Measurements from ENCODE around the gene ARHGEF5. TPM values are rescaled to one million over a fixed set of nuclear protein-coding genes. Genes with fewer than 3 reads are reported as not detected.
A peak's percentile ranks its signal among the peaks of the same experiment; 100 is the strongest.
"Not testable (repeated sequence)": the region's sequence is repeated elsewhere in the genome, so short reads cannot be mapped to it uniquely, and the experiment has no call there.

Gene ARHGEF5
- total RNA-seq, 1 experiment from 2014 or later = 2.2 TPM

GRCh38 chr7:144384071-144384470 is 28.9 kb downstream of the ARHGEF5 start:
- peak; percentile 44 for DNase-seq (ENCODE audit: low spot score)

DNA sequence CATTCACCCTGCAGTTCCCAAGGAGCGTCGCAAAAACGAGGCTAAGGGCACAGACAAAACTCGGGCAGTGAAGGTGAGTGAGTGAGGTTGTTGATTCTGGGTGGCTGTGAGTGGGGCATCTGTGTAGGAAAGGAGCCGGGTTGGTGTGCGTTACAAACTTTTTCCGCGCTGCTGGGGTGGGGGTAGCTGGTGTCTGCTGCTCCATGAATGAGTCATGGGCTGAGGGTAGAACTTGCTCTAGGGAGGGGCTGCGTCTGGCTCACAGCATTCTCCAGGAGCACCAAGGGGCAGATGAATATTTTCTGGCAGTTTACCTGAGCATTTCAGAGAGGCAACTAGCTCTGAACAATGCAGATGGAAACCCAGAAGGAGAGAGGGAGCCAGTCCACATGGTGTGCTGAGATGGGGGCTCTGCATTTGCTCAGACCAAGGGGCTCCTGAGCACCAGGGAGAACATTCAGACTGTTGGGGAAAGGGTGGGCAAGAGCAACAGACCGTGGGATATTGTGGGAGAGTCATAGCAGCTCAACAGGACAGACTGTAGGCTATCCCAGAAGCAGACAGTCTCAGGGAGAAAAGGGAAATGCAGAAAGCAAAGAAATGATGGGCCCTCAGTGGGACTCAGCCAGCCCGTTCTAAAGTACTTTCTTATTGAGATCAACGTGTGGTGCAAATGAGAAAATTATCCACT is 29.5 kb downstream of the ARHGEF5 start:
- DNase-seq (ENCODE audit: low spot score) = peak; percentile 63

GRCh38 chr7:144386741-144387140 is 31.5 kb downstream of the ARHGEF5 start:
- no peak for DNase-seq (ENCODE audit: low spot score)

DNA sequence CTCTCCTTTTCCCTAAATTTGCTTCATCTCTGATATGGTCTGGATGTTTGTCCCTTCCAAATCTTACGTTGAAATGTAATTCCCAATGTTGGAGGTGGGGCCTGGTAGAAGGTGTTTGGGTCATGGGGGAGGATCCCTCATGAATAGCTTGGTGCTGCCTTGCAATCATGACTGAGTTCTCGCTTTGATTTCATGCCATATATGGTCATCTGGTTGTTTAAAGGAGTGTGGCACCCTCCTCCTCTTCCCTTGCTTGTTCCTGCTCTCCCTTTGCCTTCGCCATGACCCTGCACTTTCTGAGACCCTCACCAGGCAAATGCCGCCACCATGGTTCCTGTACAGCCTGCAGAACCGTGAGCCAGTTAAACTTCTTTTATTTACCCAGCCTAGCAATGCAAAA is 33.7 kb downstream of the ARHGEF5 start:
- DNase-seq (ENCODE audit: low spot score) = no peak

DNA sequence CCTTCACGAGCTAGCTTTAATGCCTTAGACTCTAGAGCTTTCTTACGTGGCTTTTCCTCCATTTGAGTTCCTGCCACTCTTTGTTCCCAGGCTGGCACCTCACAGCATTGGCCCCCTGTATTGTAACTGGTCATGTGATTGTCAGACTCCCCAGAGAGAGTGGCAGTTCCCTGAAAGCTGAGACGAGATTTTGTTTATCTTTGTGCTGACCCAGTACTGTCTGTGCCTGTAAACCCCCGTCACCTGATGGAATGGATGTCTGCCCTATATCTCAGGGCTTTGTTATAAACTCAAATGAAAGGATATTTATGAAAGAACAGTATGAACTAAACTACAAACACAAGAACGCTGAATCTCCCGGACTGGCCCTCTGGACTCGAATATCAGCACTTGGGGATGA is 35.3 kb downstream of the ARHGEF5 start:
- no peak for DNase-seq (ENCODE audit: low spot score)

GRCh38 chr7:144391014-144391413 is 35.8 kb downstream of the ARHGEF5 start:
- DNase-seq (ENCODE audit: low spot score) = no peak

DNA sequence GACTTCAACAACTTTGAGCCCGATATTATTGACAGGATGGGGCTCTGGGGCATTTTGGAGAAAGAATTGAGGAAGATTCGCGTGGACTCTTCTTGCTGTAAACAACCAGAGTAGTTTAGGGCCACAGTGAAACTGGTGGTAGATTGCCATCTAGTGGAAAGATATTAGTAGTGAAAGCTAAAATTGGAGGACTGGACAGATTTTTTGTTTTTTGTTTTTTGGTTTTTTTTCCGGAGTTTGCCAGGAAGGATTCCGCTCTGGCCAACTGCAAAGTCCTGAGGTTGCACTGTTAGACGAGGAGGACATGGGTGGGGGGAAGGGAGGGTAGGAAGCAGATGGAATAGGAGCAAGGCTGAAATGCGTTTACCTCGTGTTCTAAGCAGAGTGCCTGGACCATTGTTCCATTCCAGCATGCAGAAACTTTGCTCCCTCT is 36.6 kb downstream of the ARHGEF5 start:
- peak; percentile 61 for DNase-seq (ENCODE audit: low spot score)

DNA sequence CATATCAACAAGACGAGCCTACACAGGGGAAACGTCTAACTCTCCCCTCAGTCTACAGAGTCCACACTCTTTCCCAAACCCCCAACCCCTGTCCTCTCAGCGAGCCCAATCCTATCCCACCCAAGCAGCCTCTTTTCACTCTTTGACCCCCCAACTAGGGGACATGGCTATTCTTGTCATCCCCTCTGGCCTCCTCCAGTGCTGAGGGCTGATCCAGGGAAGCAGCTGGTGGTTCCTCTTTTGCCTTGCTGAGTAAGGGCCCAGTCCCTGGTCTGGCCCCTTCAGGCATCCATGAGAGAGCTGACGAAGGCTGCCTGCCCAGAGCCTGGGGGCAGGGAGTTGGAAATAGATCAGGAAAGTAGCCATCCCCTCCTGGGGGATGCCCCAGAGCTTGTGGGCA is 41.9 kb downstream of the ARHGEF5 start:
- DNase-seq (ENCODE audit: low spot score) = no peak

DNA sequence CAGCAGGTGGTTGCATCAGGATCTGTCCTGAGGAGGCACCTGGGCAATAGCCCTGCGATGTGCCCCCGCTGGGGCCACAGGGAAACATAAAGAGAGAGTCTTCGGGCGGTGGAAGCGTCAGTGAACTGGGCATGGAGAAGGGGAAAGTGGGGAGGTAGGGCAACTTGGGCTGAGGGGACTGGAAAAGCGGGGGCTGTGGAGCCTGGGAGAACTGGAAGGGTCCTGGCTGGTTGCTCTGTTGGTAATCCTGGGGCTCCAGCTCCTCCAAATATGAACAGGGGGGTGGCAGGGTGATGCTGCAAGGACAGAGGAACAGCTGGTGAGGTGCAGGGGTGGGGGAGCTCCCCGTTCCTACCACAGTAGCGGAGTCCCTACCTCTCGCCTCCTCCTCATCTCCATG is 43.1 kb downstream of the ARHGEF5 start:
- no peak for DNase-seq (ENCODE audit: low spot score)

GRCh38 chr7:144398911-144399310 is 43.7 kb downstream of the ARHGEF5 start:
- no peak for DNase-seq (ENCODE audit: low spot score)

- DNase-seq (ENCODE audit: low spot score) = no peak
Measured at GRCh38 chr7:144399946-144400345, 44.7 kb downstream of the ARHGEF5 start.

GRCh38 chr7:144401490-144401889 is 46.3 kb downstream of the ARHGEF5 start:
- no peak for DNase-seq (ENCODE audit: low spot score)

DNA sequence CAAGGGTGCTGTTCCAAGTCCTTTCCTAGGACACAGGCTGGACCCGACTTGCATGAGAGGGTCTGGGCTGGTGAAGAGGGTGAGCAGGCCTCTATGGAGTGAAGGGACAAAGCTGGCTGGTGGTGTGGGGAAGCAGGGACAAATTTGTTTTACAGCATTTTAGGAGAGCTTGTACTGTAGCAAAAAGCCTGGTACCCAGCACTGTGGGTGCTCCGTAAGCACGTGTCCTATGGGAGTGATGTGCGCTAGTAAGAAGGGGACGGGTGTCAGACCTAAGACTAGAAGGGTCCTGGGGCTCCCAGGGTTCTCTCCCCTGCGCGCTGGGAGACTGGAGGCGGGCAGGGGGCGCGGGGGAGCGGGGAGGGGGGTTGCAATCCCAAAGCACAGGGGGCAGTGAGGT is 47.9 kb downstream of the ARHGEF5 start:
- DNase-seq (ENCODE audit: low spot score) = no peak

DNA sequence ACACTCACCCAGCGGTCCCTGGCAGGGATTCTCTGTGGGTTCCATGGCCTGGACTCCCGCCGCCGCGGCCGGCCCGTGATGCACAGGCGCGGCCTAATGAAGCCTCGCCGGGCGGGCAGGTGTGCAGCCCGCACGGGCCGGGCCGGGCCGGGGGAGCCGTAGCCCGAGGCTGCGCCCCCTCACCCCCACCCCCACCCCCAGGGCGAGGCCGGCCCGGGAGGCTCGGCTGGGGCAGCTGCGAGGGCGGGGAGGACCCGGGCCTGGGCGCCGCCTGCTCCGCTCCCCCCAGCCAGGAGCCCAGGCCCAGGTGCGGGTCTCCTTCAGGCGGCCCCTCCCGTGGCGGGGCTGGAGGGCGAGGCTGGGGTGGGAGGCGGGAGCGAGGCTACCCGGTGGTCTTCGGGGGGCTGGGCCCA is 48.5 kb downstream of the ARHGEF5 start, which contains the start of gene NOBOX:
NOBOX (minus strand) TSS at position 45 of the 413 bp plus-strand sequence.
- DNase-seq (ENCODE audit: low spot score) = no peak

GRCh38 chr7:144404946-144405345 is 49.7 kb downstream of the ARHGEF5 start:
- no peak for DNase-seq (ENCODE audit: low spot score)

DNA sequence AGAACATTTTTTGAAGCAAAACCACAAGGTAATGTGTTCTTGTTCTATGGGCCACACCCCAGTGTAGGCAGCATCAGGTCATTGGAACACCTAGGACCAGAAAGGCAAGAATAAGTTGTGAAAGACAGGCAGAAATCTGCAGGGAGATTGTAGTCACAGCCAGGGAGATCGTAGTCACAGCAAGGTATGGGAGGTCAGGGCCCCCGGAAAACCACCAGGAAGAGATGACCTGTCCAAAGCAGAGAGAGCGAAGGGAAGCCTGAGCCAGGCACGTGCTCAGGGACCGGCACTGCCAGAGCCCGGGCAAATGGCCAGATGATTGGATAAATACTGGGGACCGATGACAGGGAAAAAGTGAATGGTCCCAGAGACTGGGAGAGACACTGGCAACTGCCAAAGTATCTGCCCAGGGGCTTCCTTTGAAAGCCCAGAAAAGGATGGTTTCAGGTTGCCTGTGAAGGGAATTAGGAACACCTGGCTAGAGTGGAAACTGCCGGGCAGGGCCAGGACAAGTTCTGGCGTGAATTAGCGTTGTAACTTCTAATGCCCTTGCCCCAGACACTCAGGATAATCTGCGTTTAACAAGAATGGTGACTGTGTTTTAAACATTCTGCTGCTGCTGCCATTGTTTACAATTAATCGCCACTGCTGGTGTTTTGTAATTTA is 52.2 kb downstream of the ARHGEF5 start:
- no peak for DNase-seq (ENCODE audit: low spot score)

- DNase-seq (ENCODE audit: low spot score) = peak; percentile 47
Measured at GRCh38 chr7:144408121-144408520, 52.9 kb downstream of the ARHGEF5 start.

- DNase-seq (ENCODE audit: low spot score) = no peak
Measured at GRCh38 chr7:144410441-144410840, 55.2 kb downstream of the ARHGEF5 start.

DNA sequence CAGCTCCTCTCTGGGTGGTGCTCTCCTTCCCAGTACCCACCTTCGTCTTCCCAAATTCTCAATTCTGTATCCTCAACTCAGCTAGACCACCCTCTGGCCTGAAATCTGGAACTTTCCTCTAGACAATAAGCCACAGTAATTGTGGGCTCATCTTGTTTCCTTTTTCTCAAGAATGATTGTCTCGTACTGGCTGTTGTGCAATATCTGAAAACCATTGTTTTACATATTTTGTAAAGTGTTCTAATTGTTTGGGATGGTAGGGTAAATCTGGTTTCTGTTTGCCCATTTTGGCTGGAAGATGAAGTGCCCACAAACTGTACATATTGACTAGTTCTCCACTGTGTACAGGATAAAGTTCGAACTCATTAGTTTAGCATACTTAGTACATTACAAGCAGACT is 59.6 kb downstream of the ARHGEF5 start:
- DNase-seq (ENCODE audit: low spot score) = no peak

DNA sequence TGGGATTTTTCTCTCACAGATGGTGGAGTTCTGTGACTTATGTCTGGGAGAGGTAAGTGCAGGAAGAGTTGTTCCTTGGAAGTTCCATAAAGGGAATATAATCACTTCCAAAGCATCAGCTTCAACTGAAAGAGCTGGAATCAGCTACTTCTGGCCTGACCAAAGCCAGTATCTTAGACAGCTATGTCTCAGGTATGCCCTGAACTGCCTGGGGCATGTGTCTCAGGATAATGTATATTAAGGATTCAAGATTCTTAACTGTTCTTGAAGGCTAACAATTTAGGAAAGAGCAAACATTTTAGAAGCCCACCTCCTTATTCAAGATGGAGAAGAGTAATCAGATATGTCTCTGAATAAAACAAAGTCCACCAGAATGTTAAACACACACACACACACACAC is 60.7 kb downstream of the ARHGEF5 start:
- no peak for DNase-seq (ENCODE audit: low spot score)

DNA sequence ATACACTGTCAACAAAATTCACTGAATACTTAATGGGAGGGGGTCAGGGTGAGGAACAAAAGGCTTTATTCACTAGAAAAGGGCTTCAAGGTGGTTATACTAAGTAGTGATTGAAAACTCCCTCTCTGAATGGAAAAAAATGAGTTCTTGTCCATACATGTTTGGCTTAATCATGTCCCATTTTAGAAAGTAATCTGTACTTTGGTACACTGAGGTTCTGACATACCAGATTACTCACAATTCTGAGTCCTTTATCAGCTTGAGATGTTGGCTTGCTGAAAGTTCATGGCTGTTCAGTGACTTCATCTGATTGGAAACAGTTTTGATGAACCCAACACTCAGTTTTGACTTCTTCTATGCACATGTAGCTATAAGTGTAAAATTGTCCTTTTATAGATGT is 61.1 kb downstream of the ARHGEF5 start:
- no peak for DNase-seq (ENCODE audit: low spot score)

- not testable (repeated sequence) for DNase-seq (ENCODE audit: low spot score)
Measured at GRCh38 chr7:144418931-144419330, 63.7 kb downstream of the ARHGEF5 start.

- not testable (repeated sequence) for DNase-seq (ENCODE audit: low spot score)
Measured at GRCh38 chr7:144427539-144427938, 72.3 kb downstream of the ARHGEF5 start.

Measured in H4 (cell line).